ENCODE results near the gene ZMYM4. TPM values are rescaled to one million over a fixed set of nuclear protein-coding genes. Genes with fewer than 3 reads are reported as not detected.

ZMYM4 gene
- total and polyA plus RNA-seq, 10 of the 15 experiments (the other 5 are each of a cell fraction or from before 2014, with no cell fraction given) = 8.0 to 37.0 (median 28.1) TPM

DNA sequence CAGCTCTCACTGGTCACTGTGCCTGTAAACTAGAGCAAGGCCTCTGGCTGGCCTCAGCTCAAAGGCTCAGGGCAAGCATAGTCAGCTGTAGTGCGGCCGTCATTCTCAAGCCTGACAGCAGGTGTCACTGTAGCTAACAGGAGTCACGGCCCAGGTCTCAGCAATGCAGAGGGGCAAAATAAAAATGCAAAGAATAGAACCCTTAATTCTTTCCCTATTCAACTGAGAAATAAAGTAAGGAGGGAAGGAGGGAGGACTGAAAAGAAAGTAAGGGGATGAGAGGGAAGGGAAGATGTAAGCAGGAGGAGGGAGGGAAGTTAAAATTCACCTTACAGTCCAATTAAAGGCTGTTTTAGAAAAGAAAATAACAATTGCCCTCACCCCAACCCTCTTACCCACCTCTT, 182.6 kb downstream of the ZMYM4 start:
- H3K4me1 ChIP-seq (ENCODE audit: control insufficient read depth, insufficient read depth, low read length) = no peaks in the 10 kb centered on the region
- ATAC-seq = peak; percentile 99
- RAD21 ChIA-PET (ENCODE audit: unreplicated experiment) = interaction anchor here (0.6 to 7.7 kb wide), 34 partner anchors 9 to 372 kb away, joined by 3 to 139 read pairs (median 6); partner anchors contain the start of genes CLSPN, KIAA0319L, NCDN and ZMYM1
- in situ Hi-C loops (cut with MboI) = loop anchor here (5.0 kb wide), 1 partner anchor 111 kb away; no protein-coding TSS in a partner anchor
- H3K4me2 ChIP-seq (ENCODE audit: control insufficient read depth, insufficient read depth) = no peak overlapping the region
- CTCF ChIA-PET = interaction anchor here (0.6 to 9.3 kb wide), 65 partner anchors 8 to 576 kb away, joined by 3 to 260 read pairs (median 5); partner anchors contain the start of genes C1orf216, CLSPN, KIAA0319L and NCDN
- no peak overlapping the region for H3K9ac ChIP-seq (ENCODE audit: control insufficient read depth, insufficient read depth, low read length)
- H3K27ac ChIP-seq (ENCODE audit: control insufficient read depth, insufficient read depth) = no peak overlapping the region
- H3K27me3 ChIP-seq (replicated peaks in 1 of 2; ENCODE audit: control insufficient read depth in 2 of 2, insufficient read depth in 2 of 2, low read length in 1 of 2) = no peaks in the 10 kb centered on the region
- peak; percentile 91 for FAIRE-seq
- DNase-seq (ENCODE audit: low read depth, low spot score) = no peak
- TF ChIP-seq JUND (IDR thresholded peaks at IDR 0.05; ENCODE audit: low read depth, low read length) (no peak), NBN (IDR thresholded peaks at IDR 0.05) (0 out of 2 replicates have a peak, but pooled peaks have one; percentile 26), RAD51 (IDR thresholded peaks at IDR 0.05) (no peak), PAX5 (IDR thresholded peaks at IDR 0.05; ENCODE audit: borderline replicate concordance, low read depth, low read length) (0 out of 2 replicates have a peak, but pooled peaks have one; percentile 32), RB1 (IDR thresholded peaks at IDR 0.05; ENCODE audit: borderline replicate concordance) (peak; percentile 76; the same call in 1 of the 2 replicates), MEF2A (IDR thresholded peaks at IDR 0.05; ENCODE audit: insufficient read depth, low read depth, low read length) (no peak), SMC3 (IDR thresholded peaks at IDR 0.05; ENCODE audit: borderline replicate concordance, low read length) (peak; percentile 97), YY1 (IDR thresholded peaks at IDR 0.05; ENCODE audit: low read depth, low read length) (peak; percentile 77; the same call in 1 of the 2 replicates), MXI1 (IDR thresholded peaks at IDR 0.05; ENCODE audit: low read depth, low read length) (peak; percentile 50; the same call in 1 of the 2 replicates), RAD21 (IDR thresholded peaks at IDR 0.05; ENCODE audit: insufficient read depth, low read depth, low read length) (peak; percentile 97), POU2F2 (IDR thresholded peaks at IDR 0.05; ENCODE audit: borderline replicate concordance, low read depth, low read length) (0 out of 3 replicates have a peak, but pooled peaks have one; percentile 17), ATF7 (IDR thresholded peaks at IDR 0.05; ENCODE audit: low read depth) (0 out of 2 replicates have a peak, but pooled peaks have one; percentile 16), TAF1 (IDR thresholded peaks at IDR 0.05; ENCODE audit: borderline replicate concordance, low read depth, low read length) (no peak)
- TF ChIP-seq, protein P1, sequence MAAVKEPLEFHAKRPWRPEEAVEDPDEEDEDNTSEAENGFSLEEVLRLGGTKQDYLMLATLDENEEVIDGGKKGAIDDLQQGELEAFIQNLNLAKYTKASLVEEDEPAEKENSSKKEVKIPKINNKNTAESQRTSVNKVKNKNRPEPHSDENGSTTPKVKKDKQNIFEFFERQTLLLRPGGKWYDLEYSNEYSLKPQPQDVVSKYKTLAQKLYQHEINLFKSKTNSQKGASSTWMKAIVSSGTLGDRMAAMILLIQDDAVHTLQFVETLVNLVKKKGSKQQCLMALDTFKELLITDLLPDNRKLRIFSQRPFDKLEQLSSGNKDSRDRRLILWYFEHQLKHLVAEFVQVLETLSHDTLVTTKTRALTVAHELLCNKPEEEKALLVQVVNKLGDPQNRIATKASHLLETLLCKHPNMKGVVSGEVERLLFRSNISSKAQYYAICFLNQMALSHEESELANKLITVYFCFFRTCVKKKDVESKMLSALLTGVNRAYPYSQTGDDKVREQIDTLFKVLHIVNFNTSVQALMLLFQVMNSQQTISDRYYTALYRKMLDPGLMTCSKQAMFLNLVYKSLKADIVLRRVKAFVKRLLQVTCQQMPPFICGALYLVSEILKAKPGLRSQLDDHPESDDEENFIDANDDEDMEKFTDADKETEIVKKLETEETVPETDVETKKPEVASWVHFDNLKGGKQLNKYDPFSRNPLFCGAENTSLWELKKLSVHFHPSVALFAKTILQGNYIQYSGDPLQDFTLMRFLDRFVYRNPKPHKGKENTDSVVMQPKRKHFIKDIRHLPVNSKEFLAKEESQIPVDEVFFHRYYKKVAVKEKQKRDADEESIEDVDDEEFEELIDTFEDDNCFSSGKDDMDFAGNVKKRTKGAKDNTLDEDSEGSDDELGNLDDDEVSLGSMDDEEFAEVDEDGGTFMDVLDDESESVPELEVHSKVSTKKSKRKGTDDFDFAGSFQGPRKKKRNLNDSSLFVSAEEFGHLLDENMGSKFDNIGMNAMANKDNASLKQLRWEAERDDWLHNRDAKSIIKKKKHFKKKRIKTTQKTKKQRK (IDR thresholded peaks at IDR 0.05; ENCODE audit: low read depth, low read length) = no peak
- TF ChIP-seq, protein P2, sequence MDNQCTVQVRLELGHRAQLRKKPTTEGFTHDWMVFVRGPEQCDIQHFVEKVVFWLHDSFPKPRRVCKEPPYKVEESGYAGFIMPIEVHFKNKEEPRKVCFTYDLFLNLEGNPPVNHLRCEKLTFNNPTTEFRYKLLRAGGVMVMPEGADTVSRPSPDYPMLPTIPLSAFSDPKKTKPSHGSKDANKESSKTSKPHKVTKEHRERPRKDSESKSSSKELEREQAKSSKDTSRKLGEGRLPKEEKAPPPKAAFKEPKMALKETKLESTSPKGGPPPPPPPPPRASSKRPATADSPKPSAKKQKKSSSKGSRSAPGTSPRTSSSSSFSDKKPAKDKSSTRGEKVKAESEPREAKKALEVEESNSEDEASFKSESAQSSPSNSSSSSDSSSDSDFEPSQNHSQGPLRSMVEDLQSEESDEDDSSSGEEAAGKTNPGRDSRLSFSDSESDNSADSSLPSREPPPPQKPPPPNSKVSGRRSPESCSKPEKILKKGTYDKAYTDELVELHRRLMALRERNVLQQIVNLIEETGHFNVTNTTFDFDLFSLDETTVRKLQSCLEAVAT (IDR thresholded peaks at IDR 0.05) = 0 out of 2 replicates have a peak, but pooled peaks have one; percentile 27
- TF ChIP-seq, protein P3, sequence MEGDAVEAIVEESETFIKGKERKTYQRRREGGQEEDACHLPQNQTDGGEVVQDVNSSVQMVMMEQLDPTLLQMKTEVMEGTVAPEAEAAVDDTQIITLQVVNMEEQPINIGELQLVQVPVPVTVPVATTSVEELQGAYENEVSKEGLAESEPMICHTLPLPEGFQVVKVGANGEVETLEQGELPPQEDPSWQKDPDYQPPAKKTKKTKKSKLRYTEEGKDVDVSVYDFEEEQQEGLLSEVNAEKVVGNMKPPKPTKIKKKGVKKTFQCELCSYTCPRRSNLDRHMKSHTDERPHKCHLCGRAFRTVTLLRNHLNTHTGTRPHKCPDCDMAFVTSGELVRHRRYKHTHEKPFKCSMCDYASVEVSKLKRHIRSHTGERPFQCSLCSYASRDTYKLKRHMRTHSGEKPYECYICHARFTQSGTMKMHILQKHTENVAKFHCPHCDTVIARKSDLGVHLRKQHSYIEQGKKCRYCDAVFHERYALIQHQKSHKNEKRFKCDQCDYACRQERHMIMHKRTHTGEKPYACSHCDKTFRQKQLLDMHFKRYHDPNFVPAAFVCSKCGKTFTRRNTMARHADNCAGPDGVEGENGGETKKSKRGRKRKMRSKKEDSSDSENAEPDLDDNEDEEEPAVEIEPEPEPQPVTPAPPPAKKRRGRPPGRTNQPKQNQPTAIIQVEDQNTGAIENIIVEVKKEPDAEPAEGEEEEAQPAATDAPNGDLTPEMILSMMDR (IDR thresholded peaks at IDR 0.05 in 2 of 3, conservative IDR thresholded peaks at IDR 0.05 in 1 of 3; ENCODE audit: control insufficient read depth in 2 of 3, extremely low read depth in 1 of 3, insufficient read depth in 1 of 3, low read depth in 3 of 3, low read length in 3 of 3) = peak; percentile 87 to 90 (median 88)
- H2AFZ ChIP-seq (ENCODE audit: control insufficient read depth, low read depth, low read length) = no peak overlapping the region
- H3K4me3 ChIP-seq = no peak overlapping the region
- H4K20me1 ChIP-seq (ENCODE audit: control insufficient read depth, insufficient read depth) = no peaks in the 10 kb centered on the region
- peaks cover 12 to 32% of the 10 kb centered on the region in 2 experiments for H3K36me3 ChIP-seq (ENCODE audit: control insufficient read depth in 2 of 2, insufficient read depth in 2 of 2, low read length in 1 of 2)
- POLR2A ChIA-PET = interaction anchor here (0.9 to 2.0 kb wide), 7 partner anchors 85 to 113 kb away, joined by 3 to 9 read pairs (median 6); no protein-coding TSS in a partner anchor
- 0% methylated on average over 3 of the region's 3 CpGs for WGBS (ENCODE audit: insufficient coverage, insufficient replicate concordance, low lambda C conversion rate, missing lambda C conversion rate)
- no peaks in the 10 kb centered on the region for H3K9me3 ChIP-seq (replicated peaks; ENCODE audit: control insufficient read depth, insufficient read depth, low read length)
- no TSS peak for BruUV-seq (replicated peaks)
- SMC1A ChIA-PET (ENCODE audit: uncharacterized antibody, unreplicated experiment) = interaction anchor here (0.7 to 14.3 kb wide), 45 partner anchors 9 to 330 kb away, joined by 3 to 254 read pairs (median 5); partner anchors contain the start of genes KIAA0319L and NCDN
- intact Hi-C loops (cut with micrococcal nuclease; ENCODE audit: unreplicated experiment) = loop anchor here (1.0 to 5.0 kb wide), 5 partner anchors 56 to 321 kb away; partner anchors contain the start of gene C1orf216
- no peaks in the 10 kb centered on the region for H3K79me2 ChIP-seq (ENCODE audit: control insufficient read depth, insufficient read depth, low read length)

Measured in GM12878 (cell line).